A549 (cell line): ENCODE results near the gene IRF2BPL. TPM values are rescaled to one million over a fixed set of nuclear protein-coding genes. Genes with fewer than 3 reads are reported as not detected.

Source experiments
- ATAC-seq, 2 experiments: fragments of 200-7000 bp in 1 of 2; fragments of >200 bp in 1 of 2; cut with Nextera tagmentation in 1 of 2; cut with Tn5 transposase in 1 of 2; 3 replicates each; pipeline versions ENCODE4 v1.8.0 to v1.9.1; 2018 to 2020; ENCODE audit warnings: mild to moderate bottlenecking in 1 of 2, moderate library complexity in 1 of 2
- CTCF ChIA-PET: fragments of 300-600 bp; sonication (Branson Sonifier 250); formaldehyde crosslinking; extraction: SDS; loops from one replicate; lab custom pipeline; 2021; ENCODE audit warnings: antibody characterized with exemption, inconsistent platforms; lab: Yijun Ruan, JAX
- POLR2A ChIA-PET: fragments of 350-600 bp; formaldehyde crosslinking; extraction: SDS; loops from one replicate; lab custom pipeline; 2021; ENCODE audit warnings: antibody characterized with exemption, inconsistent platforms; lab: Yijun Ruan, JAX
- DNase-seq, 2 experiments: peaks; one replicate each; pipeline versions ENCODE4 v3.0.0 to v3.0.0-alpha.2; 2011 to 2016; ENCODE audit warnings: low read depth in 1 of 2, low spot score in 1 of 2
- FAIRE-seq: peaks from 2 replicates; lab custom pipeline; 2011; peaks lifted over from hg19 to GRCh38; lab: Jason Lieb, UNC
- H3K27ac ChIP-seq, 2 experiments: fragments of >200 bp; sonication (Bioruptor Twin); formaldehyde crosslinking; 3 replicates each; pipeline ENCODE4 v1.5.1; 2016 to 2017
- H3K4me1 ChIP-seq: fragments of >200 bp; sonication (Bioruptor Twin); formaldehyde crosslinking; 3 replicates; pipeline ENCODE4 v1.6.1; 2016
- H3K4me2 ChIP-seq: fragments of >200 bp; sonication (Bioruptor Twin); formaldehyde crosslinking; 3 replicates; pipeline ENCODE4 v1.6.1; 2016
- H3K4me3 ChIP-seq: fragments of >200 bp; sonication (Bioruptor Twin); formaldehyde crosslinking; 3 replicates; pipeline ENCODE4 v1.5.1; 2016
- H3K9me3 ChIP-seq: fragments of >200 bp; sonication (Bioruptor Twin); formaldehyde crosslinking; 3 replicates; pipeline ENCODE4 v1.6.1; 2016
- ATOH8 ChIP-seq: fragments of 250-450 bp; sonication (Bioruptor Pico); IDR thresholded peaks from 2 replicates; pipeline ENCODE4 v1.5.0; 2020; ENCODE audit warnings: low read depth, mild to moderate bottlenecking, moderate library complexity
- CHD4 ChIP-seq: fragments of 200-600 bp; sonication (generic); IDR thresholded peaks from 2 replicates; pipeline ENCODE4 v1.6.1; 2016; ENCODE audit warnings: antibody characterized with exemption, mild to moderate bottlenecking, borderline replicate concordance
- CTCF ChIP-seq: fragments of >200 bp; sonication (Bioruptor Twin); formaldehyde crosslinking; IDR thresholded peaks from 3 replicates; pipeline ENCODE4 v1.5.1; 2016
- EP300 ChIP-seq, 2 experiments: fragments of >200 bp; sonication (Bioruptor Twin); formaldehyde crosslinking; IDR thresholded peaks; 2 replicates in 1 of 2; 3 replicates in 1 of 2; pipeline ENCODE4 v1.6.1; 2016 to 2017
- ESRRA ChIP-seq: fragments of 150-350 bp; IDR thresholded peaks from 2 replicates; pipeline ENCODE4 v1.6.1; 2014; ENCODE audit warnings: mild to moderate bottlenecking, low read length, borderline replicate concordance
- HOXB13 ChIP-seq: fragments of 250-450 bp; sonication (Bioruptor Pico); IDR thresholded peaks from 2 replicates; pipeline ENCODE4 v1.5.0; 2020; ENCODE audit warnings: low read depth, mild to moderate bottlenecking, moderate library complexity
- JUN ChIP-seq, 2 experiments: fragments of >200 bp; sonication (Bioruptor Twin); formaldehyde crosslinking; IDR thresholded peaks; 2 replicates in 1 of 2; 3 replicates in 1 of 2; pipeline ENCODE4 v1.6.1; 2016 to 2017
- KDM1A ChIP-seq: fragments of 200-600 bp; sonication (generic); IDR thresholded peaks from 2 replicates; pipeline ENCODE4 v1.6.1; 2016; ENCODE audit warnings: low read depth, mild to moderate bottlenecking
- MAFK ChIP-seq: fragments of 450-650 bp; IDR thresholded peaks from 2 replicates; pipeline ENCODE4 v1.6.1; 2014; ENCODE audit not compliant: partially characterized antibody
- MAX ChIP-seq: IDR thresholded peaks from 2 replicates; pipeline ENCODE4 v1.6.1; 2012
- MYC ChIP-seq: IDR thresholded peaks from 2 replicates; pipeline ENCODE4 v1.6.1; 2012; ENCODE audit warnings: mild to moderate bottlenecking, inconsistent platforms, low read length, improper control_type of control experiment, borderline replicate concordance
- NFE2L2 ChIP-seq: fragments of 150-350 bp; conservative IDR thresholded peaks from 2 replicates; pipeline ENCODE4 v1.6.1; 2014; ENCODE audit warnings: low read length
- NR3C1 ChIP-seq: fragments of >200 bp; sonication (Bioruptor Twin); formaldehyde crosslinking; IDR thresholded peaks from 3 replicates; pipeline ENCODE4 v1.6.1; 2017
- PBX3 ChIP-seq: IDR thresholded peaks from 2 replicates; pipeline ENCODE4 v1.6.1; 2012
- PHF8 ChIP-seq: fragments of 200-600 bp; sonication (generic); IDR thresholded peaks from 2 replicates; pipeline ENCODE4 v1.6.1; 2016; ENCODE audit warnings: low read depth, mild to moderate bottlenecking, antibody characterized with exemption, moderate library complexity, borderline replicate concordance
- POLR2A ChIP-seq: IDR thresholded peaks from 2 replicates; pipeline ENCODE4 v1.6.1; 2012; ENCODE audit warnings: mild to moderate bottlenecking, low read length
- RFX5 ChIP-seq: fragments of 450-650 bp; IDR thresholded peaks from 2 replicates; pipeline ENCODE4 v1.7.1; 2014; ENCODE audit warnings: antibody characterized with exemption, mild to moderate bottlenecking, moderate library complexity
- SREBF2 ChIP-seq: fragments of 450-650 bp; IDR thresholded peaks from 2 replicates; pipeline ENCODE4 v1.6.1; 2014; ENCODE audit warnings: mild to moderate bottlenecking, moderate library complexity
- ZC3H11A ChIP-seq: fragments of 450-650 bp; IDR thresholded peaks from 2 replicates; pipeline ENCODE4 v1.6.1; 2014; ENCODE audit warnings: antibody characterized with exemption, mild to moderate bottlenecking
- WGBS: methylation state at CpG from one replicate; pipeline ENCODE4 v1.1.6; 2017; ENCODE audit errors: missing lambda C conversion rate; 5-methylcytosine and 5-hydroxymethylcytosine counted together
- polyA plus RNA-seq, 4 experiments: library from polyadenylated mRNA; depleted of rRNA in 3 of 4; stranded (reverse); fragments of >200 nt; fragmentation: RNase III in 1 of 4; extraction: RNeasy Plus Mini Kit Qiagen cat#74134 plus additional on column Dnase treatment in 1 of 4; gene quantifications; 2 replicates in 3 of 4; 3 replicates in 1 of 4; pipeline ENCODE4 v1.2.3, GENCODE V29; 2011 to 2017

IRF2BPL gene
- polyA plus RNA-seq, 2 of the 4 experiments (the other 2 are of a cell fraction): 18.1 to 28.3 TPM

GRCh38 chr14:77037215-77037937 lies 8.9 kb upstream of the IRF2BPL start:
- H3K9me3 ChIP-seq: no peaks in the 10 kb centered on the region
- DNase-seq (no peak), ATAC-seq (no peak), FAIRE-seq (no peak)
- TF ChIP-seq MAX: no peak
- no peak for TF ChIP-seq CHD4
- no peak overlapping the region for H3K4me2 ChIP-seq
- POLR2A ChIA-PET: no interaction called here
- peaks cover 71% of the 10 kb centered on the region for H3K4me1 ChIP-seq
- H3K4me3 ChIP-seq: no peak overlapping the region
- CTCF ChIA-PET: interaction anchor here (0.6 to 28.2 kb wide), 8 partner anchors 7 to 161 kb away, joined by 3 to 481 read pairs (median 10); partner anchors contain the start of gene IRF2BPL
- peak overlapping the region; percentile 90 to 99 for H3K27ac ChIP-seq
- WGBS: 92% methylated on average over 16 of the region's 16 CpGs

- Histone ChIP-seq H3K4me2 (no peak overlapping the region), H3K4me1 (peaks cover 71% of the 10 kb centered on the region), H3K27ac (peak overlapping the region; percentile 90 to 99), H3K4me3 (no peak overlapping the region), H3K9me3 (no peaks in the 10 kb centered on the region)
- FAIRE-seq (no peak), ATAC-seq (no peak), DNase-seq (no peak)
- ChIA-PET POLR2A (no interaction called here), CTCF (interaction anchor here (0.6 to 28.2 kb wide), 8 partner anchors 8 to 165 kb away, joined by 3 to 481 read pairs (median 10); partner anchors contain the start of gene IRF2BPL)
- WGBS: 89% methylated on average over 6 of the region's 6 CpGs
- no peak for TF ChIP-seq PBX3
- TF ChIP-seq ESRRA: no peak
- TF ChIP-seq MYC: no peak
- TF ChIP-seq ZC3H11A: no peak
- TF ChIP-seq CTCF: no peak
- no peak for TF ChIP-seq POLR2A
- TF ChIP-seq MAX: no peak
- no peak for TF ChIP-seq NFE2L2
- TF ChIP-seq EP300 (IDR thresholded peaks at IDR 0.05): no peak
- TF ChIP-seq MAFK: no peak
- no peak for TF ChIP-seq HOXB13 (CRISPR knock-in tag)
Observed at GRCh38 chr14:77036484-77037214, 8.1 kb upstream of the IRF2BPL start.

- DNase-seq (no peak), ATAC-seq (no peak), FAIRE-seq (no peak)
- no peak overlapping the region for H3K4me3 ChIP-seq
- H3K4me1 ChIP-seq: peaks cover 75% of the 10 kb centered on the region
- CTCF ChIA-PET: interaction anchor here (2.6 to 28.2 kb wide), 4 partner anchors 10 to 161 kb away, joined by 12 to 481 read pairs (median 42); no protein-coding TSS in a partner anchor
- no peak for TF ChIP-seq MAX
- no peak for TF ChIP-seq NR3C1
- TF ChIP-seq ATOH8: no peak
- TF ChIP-seq RFX5: no peak
- no peak for TF ChIP-seq KDM1A
- no peak for TF ChIP-seq SREBF2
- no peak for TF ChIP-seq PHF8
- no peak for TF ChIP-seq JUN (IDR thresholded peaks at IDR 0.05)
- POLR2A ChIA-PET: interaction anchor here (2.1 to 3.0 kb wide), 2 partner anchors 10 to 73 kb away, joined by 17 to 18 read pairs; no protein-coding TSS in a partner anchor
- H3K27ac ChIP-seq: peak overlapping the region; percentile 95 to 99
- no peaks in the 10 kb centered on the region for H3K9me3 ChIP-seq
- WGBS: 91% methylated on average over 4 of the region's 4 CpGs
- H3K4me2 ChIP-seq: peak overlapping the region; percentile 87
Observed at GRCh38 chr14:77035267-77035666, 6.8 kb upstream of the IRF2BPL start.
